ENCODE measurements around the gene TBCD.
A peak's percentile ranks its signal among the peaks of the same experiment; 100 is the strongest.

Gene TBCD

DNA sequence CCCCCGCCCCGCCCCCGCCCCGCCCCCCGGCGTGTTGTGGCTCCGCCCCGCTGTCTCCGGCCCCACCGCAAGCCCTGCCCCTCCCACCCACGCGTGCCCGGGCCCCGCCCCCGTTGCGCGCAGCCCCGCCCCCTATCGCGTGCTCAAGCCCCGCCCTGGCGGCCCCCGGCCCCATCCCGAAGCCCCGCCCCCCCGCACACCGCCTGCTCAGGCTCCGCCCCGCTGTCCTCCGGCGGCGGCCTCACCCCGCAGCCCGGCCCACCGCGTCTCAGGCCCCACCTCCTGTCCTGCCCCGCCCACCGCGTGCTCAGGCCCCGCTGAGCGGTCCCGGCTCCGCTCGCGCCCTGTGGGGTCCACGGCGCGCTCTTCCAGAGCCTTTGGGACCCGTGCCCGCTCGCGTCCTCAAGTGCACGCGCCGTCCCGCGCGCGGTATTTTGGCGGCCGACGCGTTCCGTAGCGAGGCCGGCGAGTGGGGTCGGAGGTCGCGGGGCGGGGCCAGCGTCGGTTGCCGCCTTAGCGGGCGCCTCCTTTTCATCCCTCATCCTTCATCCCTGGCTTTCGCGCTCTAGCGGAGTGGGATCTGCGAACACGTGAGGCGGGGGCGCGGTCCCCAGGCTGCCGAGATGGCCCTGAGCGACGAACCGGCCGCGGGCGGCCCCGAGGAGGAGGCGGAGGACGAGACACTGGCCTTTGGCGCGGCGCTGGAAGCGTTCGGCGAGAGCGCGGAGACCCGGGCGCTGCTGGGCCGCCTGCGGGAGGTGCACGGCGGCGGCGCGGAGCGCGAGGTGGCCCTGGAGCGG is at the start of gene TBCD:
Gene TBCD, plus strand, starts transcription at position 495 of the 800 bp plus-strand sequence. Its CDS starts 129 bp downstream, at position 624.
- peak; percentile 62 to 84 for DNase-seq (ENCODE audit: low read depth in 2 of 2)

DNA sequence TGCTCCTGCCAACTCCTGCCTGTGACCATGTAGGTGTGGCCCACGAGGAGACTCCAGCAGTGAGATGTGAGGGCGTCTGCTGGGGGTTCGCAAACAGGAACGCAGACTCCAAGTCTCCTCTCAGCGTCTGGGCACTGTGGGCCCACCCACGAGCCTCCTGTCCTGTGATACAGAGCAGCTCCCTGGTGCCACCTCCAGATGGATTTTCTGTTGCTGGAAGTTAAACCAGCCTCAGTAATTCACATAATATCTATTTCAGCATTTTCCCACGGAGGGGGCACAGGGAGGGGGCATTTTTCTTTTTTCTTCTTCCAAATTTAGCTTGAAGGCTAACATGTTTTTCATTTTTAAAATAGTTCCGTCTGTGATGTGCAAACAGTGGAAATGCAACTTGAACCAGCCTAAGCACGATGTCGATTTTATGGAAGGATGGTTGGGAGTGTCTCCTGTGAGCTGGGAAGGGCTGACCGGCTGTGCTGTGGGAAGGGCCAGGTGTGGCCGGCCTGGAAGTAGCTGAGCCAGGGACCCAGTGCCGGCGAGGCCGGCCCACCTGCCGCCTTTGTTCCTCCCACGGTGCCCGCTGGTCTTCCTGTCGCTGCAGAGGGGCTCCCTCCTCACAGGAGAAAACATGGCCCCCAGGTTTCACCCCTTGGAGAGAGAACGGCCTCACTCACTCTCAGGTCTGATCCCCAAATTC is 49.5 kb upstream of the TBCD start:
- no peak for DNase-seq (ENCODE audit: low read depth in 2 of 2)

DNA sequence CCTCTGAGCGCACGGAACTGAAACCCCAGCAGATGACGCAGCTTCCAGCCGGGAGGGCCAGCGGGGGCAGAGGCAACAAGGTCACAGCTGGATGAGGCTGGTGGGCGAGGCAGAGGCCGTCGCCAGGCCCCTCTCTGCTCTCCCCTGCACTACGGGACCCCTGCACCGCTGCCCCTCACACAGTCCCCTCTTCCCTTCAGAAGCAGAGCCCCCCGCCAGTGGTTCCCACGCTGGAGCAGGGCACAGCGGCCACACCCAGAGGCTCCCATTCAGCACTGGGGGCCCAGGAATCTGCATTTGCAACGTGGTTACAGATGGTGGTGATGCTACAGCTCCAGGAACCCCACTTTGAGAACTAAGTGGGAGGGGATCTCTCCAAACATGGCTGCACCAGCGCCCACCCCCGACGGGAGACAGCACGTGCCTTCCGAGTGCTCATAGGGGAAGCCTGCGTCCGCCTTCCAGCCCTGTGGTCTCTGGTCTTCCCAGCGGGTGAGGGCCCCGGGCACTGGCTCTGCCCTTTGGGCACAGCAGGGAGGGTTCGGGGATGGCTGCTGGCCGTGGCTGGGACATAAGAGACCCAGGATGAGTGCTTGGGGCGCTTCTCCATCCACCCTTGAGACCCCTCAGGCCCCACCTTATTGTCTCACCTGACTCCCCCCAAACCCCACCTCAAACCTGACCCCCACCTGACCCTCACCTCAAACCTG is 48.7 kb upstream of the TBCD start:
- no peak for DNase-seq (ENCODE audit: low read depth in 2 of 2)

DNA sequence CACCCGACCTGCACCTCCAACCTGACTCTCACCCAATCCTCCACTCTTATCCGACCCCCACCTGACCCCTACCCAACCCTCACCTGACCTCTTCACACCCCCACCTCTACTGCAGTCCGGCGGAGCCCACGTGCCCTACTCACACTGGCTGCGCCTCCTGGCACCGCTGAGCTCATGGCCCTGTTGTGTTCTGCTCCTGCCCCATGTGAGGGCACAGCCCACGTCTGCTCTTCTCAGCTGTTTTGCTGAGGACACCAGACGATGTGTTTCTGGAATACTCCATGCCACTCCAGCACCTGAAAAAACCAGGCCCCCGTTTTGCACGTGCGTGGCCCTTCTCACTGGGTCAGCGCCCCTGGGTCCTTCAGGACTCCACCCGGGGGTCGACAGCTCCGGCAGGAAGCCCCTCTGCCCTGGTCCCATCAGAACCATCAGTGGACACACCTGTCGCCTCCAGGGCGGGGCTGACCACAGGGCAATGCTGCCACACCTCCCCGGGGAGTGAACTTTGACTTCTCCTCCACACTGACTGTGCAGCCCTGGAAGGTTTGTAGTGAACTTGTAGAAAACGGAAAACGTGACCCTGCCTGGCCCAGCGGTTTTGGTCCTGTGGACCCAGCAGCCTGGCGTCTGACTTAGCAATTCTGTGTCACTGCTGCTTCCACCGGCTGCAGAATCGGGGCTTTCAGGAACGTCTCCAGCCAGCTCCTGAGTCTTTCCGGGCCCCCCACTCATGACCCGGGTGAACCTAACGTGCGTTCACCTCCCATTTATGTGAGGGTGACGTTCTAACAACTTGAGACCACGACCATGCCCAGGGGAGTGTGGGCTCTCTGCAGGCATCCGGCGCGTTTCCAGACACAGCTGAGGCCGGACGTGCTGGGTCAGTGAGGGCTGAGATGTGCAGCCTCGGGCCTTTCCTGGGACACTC is 47.7 kb upstream of the TBCD start:
- no peak for DNase-seq (ENCODE audit: low read depth in 2 of 2)

DNA sequence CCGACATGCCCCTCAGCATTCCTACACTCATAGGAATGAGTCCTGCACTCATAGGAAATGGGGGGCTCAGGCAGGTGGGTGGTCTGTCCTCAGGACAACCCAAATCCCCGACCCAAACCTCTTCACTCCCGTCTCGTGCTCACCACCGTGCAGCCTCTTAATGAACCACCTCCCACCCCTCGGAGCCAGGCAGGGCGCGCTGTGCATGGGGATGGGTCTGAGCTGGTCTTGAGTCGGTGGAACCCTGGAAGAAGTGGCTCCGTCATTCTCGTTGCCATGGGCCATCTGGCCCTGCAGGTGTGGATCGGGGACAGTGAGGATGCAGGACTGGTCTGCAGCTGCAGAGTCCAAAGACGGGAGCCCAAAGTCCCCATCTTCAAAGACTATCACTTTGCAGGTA is 47.0 kb upstream of the TBCD start:
- DNase-seq (ENCODE audit: low read depth in 2 of 2): no peak

DNA sequence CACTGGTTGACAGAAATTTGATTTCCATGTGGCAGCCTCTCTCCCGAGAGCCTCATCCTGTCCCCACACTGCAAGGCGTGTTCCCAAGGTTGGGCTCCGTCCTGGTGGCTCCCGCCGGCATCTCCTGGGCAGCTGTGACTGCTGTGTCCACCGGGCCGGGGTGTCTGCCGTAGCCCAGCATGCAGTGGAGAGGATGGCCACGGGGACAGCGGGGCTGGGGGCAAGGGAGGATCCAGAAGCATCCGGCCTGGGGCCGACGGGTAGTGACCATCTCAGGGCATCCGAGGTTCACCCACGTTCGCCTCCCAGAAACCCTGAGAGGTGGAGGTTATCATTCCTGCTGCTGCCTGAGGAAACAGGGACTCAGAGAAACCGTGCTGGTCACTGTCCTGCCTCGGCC is 46.1 kb upstream of the TBCD start:
- DNase-seq (ENCODE audit: low read depth in 2 of 2): no peak

DNA sequence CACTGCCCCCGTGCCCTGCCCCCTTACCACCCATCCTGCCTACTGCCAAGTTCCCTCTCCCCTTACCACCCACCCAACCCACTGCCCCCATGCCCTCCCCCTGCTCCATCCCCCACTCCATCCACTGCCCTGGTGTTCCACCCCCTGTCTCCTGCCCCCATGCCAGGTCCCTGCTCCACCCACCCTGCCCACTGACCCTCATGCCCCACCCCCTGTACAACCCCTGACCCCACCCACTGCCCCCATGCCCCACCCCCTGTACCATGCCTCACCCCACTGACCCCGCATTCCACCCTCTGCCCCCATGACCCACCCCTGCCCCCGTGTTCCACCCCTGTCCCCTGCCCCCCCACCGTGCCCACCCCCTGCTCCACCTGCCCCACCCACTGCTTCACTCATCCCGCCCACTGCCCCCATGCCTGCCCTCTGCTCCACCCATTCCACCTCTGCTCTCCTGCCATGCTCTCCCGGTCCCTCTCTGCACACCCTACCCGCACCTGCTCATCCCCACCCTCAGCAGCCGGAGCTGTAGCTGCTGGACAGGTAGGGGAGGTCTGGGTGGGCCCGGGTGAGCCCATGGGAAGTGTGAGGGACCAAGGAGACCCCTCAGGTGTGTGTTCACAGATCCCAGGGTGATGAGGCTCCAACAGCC is 42.7 kb upstream of the TBCD start:
- DNase-seq (ENCODE audit: low read depth in 2 of 2): no peak

DNA sequence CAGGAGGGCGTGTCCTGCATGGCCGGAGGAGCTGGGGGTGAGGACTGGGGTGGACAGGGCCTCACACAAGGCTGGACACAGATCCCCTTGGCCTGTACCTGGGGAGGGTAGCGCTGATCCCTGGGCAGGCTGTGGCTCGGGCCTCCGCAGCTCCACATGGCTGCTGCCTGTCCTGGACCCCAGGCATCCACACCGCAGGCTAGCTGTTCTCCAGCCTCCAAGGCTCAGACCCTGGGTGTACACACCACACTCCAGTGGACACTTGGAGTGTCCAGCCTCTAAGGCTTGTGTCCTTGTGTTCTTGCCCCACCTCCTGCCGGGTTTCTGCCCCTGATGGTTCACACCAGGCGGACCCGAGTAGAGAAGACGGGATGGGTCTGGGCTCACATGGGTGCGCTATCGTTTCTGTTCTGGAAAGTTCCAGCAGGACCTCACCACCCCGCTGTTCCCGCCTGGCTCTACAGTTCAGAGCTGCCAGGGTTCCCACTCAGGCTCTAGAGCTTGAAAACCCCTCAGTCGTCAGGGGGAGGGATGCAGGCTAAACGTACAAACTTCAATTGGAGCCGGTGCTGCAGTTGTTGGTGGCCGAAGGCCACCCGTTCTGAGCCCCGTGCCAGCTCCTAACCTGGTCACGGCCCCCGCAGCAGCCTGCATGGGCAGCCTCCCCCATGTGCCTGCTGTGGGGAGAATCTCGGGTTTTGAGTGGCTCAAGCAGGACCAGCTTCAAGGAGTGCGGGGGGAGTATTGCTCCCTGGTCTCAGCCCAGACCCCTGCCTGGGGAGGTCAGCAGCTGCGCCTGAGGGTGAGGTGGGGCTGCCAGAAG is 42.0 kb upstream of the TBCD start:
- no peak for DNase-seq (ENCODE audit: low read depth in 2 of 2)

DNA sequence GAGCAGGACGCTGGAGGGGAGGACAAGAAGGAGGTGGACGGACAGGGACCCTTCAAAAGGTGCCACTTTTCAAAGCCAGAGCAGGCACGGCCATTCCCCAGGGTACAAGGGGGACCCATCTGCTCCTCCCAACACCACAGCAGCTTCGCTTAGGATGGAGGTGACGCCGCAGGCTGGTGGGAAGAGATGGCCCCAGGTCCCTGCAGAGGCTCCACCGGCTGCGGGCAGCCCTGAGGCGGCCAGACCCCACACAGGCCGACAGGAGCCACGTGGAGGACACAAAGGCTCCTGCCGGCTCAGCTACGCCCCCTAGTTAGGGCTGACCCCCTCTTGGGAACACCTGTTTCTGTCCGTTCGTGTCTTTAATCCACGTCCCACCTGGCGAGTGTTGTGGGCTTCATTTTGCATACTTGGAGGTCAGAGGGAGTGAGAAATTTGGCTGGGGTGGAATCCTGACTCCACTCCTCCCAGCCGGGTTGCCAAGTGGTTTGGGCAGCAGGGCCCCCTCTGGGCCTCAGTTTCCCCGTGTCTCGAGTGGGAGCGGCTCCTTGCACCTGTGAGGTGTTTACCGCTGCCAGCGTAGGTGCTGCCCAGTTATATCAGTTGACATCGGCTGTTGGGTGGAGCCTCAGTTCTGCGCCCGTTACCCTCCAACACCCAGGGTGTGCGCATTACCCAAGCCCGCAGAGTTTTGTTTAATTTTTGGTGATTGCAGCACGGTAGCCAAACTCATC is 41.2 kb upstream of the TBCD start:
- DNase-seq (ENCODE audit: low read depth in 2 of 2): no peak

DNA sequence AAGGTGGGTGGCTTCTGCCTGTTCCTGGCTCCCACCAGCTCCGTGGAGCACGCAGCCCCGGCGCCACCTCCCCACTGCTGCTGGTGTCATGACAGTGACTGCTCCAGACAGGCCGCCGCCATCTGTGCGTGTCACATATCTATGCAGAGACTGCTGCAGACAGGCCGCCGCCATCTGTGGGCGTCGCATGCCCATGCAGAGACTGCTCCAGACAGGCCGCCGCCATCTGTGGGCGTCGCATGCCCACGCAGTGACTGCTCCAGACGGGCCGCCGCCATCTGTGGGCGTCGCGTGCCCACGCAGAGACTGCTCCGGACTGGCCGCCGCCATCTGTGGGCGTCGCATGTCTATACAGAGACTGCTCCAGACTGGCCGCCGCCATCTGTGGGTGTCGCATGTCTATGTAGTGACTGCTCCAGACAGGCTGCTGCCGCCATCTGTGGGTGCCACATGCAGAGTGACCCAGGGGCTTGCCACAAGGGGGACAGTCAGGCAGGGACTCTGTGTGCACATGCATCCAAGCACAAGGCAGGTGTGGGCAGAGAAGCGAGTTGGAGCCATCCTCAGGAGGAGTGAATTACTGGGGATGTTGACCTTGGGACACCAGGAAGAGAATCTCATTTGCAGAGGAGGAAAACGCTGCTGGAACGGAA is 38.7 kb upstream of the TBCD start:
- no peak for DNase-seq (ENCODE audit: low read depth in 2 of 2)

DNA sequence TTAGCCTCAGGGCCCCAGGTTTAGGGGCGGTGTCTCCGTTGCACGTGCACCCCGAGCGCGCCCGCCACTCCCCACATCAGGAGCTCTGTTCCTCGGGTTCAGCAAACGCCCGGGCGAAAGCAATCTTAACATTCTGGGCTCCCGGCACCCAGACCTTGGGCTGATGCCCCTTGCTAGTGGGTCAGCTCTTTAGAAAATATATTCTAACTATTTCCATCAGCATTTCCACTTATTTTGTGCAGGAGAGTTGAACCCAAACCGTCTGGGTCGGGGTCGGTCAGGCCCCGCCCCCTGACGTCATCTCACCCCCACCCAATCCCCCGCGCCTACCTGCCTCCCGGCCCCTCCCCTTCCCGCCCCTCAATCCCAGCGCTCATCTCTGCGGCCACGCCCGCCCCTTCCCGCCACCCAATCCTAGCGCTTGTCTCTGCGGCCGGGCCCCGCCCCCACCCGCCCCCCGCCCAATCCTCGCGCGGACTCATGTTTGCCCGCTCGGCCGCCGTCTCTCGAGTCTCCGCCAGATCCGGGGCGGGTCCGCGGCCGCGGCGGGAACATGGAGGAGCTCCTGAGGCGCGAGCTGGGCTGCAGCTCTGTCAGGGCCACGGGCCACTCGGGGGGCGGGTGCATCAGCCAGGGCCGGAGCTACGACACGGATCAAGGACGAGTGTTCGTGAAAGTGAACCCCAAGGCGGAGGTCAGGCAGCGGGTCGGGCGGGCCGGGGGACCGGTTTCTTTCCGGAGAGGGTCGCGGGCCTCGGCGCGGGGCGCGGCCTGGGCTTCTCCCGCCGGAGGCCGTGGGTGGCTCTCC is 35.5 kb upstream of the TBCD start, which contains the start of gene FN3KRP:
Gene FN3KRP, plus strand, starts transcription at position 504 of the 808 bp plus-strand sequence. Its CDS starts 50 bp downstream, at position 554.
- peak; percentile 84 to 87 for DNase-seq (ENCODE audit: low read depth in 2 of 2)

DNA sequence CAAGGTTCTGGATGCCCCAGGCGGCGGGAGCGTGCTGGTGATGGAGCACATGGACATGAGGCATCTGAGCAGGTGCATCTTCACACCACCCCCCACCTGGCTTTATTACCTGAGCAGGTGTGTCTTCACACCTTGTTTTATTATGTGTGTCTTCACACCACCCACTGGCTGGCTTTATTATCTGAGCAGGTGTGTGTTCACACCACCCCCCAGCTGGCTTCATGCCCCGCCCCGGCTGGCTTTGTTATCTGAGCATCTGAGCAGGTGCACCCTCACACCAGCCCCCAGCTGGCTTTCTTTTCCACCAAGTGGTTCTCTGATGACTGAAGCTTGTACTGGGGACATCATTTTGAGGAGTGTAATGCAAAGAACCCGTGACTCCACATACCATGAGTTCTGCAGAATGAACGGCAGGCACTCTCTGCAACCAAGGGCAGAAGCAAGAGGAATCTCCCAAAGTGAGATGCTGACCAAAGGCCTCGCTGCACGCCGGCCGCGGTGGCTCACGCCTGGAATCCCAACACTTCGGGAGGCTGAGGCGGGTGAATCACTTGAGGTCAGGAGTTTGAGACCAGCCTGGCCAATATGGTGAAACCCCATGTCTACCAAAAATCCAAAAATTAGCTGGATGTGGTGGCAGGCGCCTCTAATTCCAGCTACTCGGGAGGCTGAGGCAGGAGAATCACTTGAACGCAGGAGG is 32.7 kb upstream of the TBCD start:
- DNase-seq (ENCODE audit: low read depth in 2 of 2): no peak

DNA sequence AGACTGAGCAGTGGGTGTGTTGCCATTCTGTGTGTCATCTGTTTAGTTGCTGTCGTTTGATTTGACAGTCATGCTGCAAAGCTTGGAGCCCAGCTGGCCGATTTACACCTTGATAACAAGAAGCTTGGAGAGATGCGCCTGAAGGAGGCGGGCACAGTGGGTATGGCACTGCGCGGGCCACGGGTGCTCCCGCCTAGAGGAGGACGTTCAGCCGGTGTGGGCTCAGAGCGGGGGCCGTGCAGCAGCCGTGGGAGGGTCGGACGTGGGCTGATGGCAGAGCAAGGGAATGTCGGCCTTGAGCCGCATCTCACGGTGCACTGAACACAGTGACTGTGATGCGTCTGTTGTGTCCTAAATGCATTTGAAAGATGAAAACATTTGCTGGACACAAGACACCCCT is 31.7 kb upstream of the TBCD start:
- DNase-seq (ENCODE audit: low read depth in 2 of 2): no peak

DNA sequence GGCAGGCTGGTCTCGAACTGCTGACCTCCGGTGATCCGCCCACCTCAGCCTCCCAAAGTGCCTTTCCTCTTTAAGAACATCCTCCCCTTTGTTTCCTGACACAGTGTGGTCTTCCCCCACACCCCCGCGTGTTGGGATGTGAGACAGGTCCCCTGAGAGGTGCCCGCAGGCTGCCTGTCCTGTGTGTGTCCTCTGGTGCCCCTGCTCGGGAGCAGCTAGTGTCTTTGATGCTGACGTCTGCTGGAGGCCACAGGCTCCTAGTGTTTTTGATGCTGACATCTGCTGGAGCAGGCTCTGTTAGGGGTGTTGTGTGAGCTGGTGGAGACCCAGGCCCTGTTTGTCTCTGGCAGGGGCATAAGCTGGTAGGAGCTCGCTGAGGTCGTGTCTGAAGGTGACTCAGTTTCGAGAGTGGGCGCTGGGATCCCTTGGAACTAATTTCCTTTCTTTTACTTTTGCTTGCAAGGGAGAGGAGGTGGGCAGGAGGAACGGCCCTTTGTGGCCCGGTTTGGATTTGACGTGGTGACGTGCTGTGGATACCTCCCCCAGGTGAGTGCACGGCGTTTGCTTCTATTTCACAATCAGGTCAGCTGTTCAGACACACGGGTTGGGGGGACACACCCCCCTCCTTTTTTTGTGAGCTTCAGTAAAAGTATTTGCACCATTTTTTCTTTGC is 29.4 kb upstream of the TBCD start:
- DNase-seq (ENCODE audit: low read depth in 2 of 2): no peak

DNA sequence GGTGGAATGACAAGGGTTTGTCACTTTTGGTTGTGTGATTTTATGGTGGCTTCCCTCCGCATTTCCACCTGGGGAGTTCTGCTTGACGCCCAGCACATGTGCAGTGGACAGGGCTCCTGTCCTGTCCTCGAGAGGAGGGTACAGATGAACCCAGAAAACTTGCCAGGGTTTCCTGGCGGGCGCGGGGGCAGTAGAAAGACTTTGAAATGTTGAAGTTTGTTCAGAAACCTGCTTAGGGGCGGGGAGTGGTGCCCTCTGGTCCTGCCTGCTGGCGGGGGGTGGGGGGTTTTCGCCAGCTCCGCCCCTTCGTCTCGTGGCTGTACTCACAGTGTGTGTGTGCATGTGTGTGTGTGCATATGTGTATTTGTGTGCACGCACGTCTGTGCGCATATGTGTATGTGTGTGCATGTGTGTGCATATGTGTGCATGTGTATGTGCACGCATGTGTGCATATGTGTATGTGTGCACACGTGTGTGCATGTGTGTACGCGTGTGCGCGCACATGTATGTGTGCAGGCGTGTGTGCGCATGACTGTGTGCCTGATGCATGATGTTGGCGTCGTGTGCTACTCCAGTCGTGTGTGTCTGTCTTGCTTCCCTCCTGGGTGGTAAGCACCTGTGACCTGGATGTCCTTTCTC is 28.6 kb upstream of the TBCD start:
- DNase-seq (ENCODE audit: low read depth in 2 of 2): no peak

DNA sequence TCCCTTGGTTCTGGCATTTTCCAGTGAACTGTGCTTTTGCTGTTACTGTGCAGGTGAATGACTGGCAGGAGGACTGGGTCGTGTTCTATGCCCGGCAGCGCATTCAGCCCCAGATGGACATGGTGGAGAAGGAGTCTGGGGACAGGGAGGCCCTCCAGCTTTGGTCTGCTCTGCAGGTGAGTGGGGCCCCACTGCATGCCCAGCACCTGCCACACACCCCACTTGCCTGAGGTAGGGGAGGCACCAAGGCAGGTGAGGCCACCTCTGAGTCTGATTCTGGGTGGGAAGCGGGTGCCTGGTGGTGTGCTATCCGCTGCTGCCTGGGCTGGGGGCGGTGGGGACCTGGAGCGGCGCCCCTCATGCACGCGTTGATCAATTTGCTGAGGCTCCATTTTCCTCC is 25.4 kb upstream of the TBCD start:
- DNase-seq (ENCODE audit: low read depth in 2 of 2): no peak
